IMR-90 (cell line): ENCODE measurements around the gene FAM168B.

Experiments
- MAFK ChIP-seq: IDR thresholded peaks from 2 replicates; pipeline ENCODE4 v1.6.1; 2012; ENCODE audit warnings: low read depth, low read length, improper control_type of control experiment
- POLR2A ChIP-seq: IDR thresholded peaks from 2 replicates; pipeline ENCODE4 v1.6.1; 2012; ENCODE audit warnings: mild to moderate bottlenecking, low read depth, low read length
- RFX5 ChIP-seq: IDR thresholded peaks from 2 replicates; pipeline ENCODE4 v1.8.0; 2012; ENCODE audit warnings: low read depth, mild to moderate bottlenecking, low read length, moderate library complexity
- SMC3 ChIP-seq: fragments of 150-350 bp; IDR thresholded peaks from 2 replicates; pipeline ENCODE4 v1.6.1; 2016; ENCODE audit warnings: low read depth, mild to moderate bottlenecking, antibody characterized with exemption, low read length, moderate library complexity
- USF2 ChIP-seq: fragments of 150-350 bp; IDR thresholded peaks from 2 replicates; pipeline ENCODE4 v1.6.1; 2017; ENCODE audit warnings: mild to moderate bottlenecking, antibody characterized with exemption, low read length, low read depth
- TF ChIP-seq, protein P1 (sequence below): conservative IDR thresholded peaks from 2 replicates; pipeline ENCODE4 v1.5.1; 2012; ENCODE audit warnings: mild to moderate bottlenecking, low read depth, low read length, improper control_type of control experiment

- TF ChIP-seq USF2, result no peak
- TF ChIP-seq MAFK, result no peak
- TF ChIP-seq, protein P1, sequence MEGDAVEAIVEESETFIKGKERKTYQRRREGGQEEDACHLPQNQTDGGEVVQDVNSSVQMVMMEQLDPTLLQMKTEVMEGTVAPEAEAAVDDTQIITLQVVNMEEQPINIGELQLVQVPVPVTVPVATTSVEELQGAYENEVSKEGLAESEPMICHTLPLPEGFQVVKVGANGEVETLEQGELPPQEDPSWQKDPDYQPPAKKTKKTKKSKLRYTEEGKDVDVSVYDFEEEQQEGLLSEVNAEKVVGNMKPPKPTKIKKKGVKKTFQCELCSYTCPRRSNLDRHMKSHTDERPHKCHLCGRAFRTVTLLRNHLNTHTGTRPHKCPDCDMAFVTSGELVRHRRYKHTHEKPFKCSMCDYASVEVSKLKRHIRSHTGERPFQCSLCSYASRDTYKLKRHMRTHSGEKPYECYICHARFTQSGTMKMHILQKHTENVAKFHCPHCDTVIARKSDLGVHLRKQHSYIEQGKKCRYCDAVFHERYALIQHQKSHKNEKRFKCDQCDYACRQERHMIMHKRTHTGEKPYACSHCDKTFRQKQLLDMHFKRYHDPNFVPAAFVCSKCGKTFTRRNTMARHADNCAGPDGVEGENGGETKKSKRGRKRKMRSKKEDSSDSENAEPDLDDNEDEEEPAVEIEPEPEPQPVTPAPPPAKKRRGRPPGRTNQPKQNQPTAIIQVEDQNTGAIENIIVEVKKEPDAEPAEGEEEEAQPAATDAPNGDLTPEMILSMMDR, result no peak
- no peak for TF ChIP-seq POLR2A
- TF ChIP-seq RFX5, result no peak
- TF ChIP-seq SMC3, result no peak
Observed at GRCh38 chr2:131115752-131116151, 22.5 kb upstream of the FAM168B start.
